GM19463 (cell line): ENCODE data around the gene MARS1.
"Not testable (repeated sequence)": the region's sequence is repeated elsewhere in the genome, so short reads cannot be mapped to it uniquely, and the experiment has no call there.

Experiments used
- ATAC-seq: cut with Tn5 transposase; IDR thresholded peaks from one replicate; pipeline ENCODE4 v1.9.1; 2021; ENCODE audit warnings: mild to moderate bottlenecking, moderate library complexity; ENCODE audit not compliant: unreplicated experiment

Gene MARS1

DNA sequence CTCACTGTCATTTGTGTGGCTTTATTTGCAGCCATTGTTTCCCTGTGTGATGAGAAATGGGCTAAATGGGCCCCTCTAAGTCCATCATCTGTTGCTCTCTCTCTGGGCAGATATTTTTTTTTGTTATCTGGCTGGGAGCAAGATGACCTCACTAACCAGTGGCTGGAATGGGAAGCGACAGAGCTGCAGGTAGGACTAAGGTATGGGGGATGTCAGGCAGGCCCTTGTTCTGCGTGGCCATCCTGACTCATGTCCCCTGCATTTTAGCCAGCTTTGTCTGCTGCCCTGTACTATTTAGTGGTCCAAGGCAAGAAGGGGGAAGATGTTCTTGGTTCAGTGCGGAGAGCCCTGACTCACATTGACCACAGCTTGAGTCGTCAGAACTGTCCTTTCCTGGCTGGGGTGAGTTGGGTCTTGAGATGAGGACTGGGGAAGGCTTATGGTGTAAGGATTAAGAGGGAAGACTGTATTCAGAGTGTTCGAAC is 1.3 kb downstream of the MARS1 start:
- no peak for ATAC-seq

DNA sequence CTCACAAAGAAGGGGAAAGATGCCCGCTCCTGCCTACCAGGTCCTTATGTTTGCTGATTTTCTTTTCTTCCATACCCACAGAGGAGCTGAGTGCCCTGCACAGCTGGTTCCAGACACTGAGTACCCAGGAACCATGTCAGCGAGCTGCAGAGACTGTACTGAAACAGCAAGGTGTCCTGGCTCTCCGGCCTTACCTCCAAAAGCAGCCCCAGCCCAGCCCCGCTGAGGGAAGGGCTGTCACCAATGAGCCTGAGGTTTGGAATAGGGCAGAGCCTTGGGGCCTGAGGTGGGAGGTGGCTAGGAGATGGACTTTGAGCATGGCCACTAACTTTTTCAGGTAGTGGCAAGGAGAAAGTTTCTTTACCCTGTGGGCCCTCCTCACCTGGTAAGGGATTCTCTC is 2.3 kb downstream of the MARS1 start:
- no peak for ATAC-seq

DNA sequence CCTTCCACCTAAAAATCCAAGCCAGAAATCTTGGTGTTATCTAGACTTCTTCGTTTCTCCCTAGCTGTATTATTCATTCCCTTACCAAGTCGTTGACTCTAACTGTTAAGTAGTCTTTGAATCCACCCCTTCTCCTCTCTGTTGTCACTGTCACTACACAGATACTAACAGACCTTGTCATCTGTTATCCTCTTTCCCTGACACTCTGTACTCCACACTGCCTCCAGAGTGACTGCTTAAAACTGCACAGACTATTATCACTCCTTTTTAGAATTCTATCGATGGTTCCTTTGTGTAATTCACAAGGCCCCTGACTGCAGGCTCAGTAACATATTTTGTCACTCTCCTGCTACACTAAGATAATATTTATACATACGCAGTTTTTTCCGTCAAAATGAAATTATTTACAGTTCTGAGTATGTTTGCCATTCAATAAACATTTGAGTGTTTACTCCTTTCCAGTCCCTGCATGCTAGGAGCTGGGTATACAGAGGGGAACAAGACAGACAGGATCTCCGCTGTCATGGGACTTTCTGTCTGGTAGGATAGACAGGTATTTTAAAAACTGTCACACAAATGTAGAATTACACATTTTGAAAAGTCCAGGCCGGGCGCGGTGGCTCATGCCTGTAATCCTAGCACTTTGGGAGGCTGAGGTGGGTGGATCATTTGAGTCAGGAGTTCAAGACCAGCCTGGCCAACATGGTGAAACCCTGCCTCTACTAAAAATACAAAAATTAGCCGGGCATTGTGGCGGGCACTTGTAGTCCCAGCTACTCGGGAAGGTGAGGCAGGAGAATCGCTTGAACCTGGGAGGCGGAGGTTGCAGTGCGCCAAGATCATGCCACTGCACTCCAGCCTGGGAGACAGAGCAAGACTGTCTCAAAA is 3.8 kb downstream of the MARS1 start:
- ATAC-seq = no peak

DNA sequence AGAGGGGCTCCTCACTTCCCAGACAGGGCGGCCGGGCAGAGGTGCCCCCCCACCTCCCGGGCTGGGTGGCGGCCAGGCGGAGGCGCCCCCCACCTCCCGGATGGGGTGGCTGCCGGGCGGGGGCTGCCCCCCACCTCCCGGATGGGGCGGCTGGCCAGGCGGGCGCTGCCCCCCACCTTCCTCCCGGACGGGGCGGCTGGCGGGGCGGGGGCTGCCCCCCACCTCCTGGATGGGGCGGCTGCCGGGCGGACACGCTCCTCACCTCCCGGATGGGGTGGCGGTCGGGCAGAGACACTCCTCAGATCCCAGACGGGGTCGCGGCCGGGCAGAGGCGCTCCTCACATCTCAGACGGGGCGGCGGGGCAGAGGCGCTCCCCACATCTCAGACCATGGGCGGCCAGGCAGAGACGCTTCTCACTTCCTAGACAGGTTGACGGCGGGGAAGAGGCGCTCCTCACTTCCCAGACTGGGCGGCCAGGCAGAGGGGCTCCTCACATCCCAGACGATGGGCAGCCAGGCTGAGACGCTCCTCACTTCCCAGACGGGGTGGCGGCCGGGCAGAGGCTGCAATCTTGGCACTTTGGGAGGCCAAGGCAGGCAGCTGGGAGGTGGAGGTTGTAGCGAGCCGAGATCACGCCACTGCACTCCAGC is 7.3 kb downstream of the MARS1 start:
- ATAC-seq = not testable (repeated sequence)

DNA sequence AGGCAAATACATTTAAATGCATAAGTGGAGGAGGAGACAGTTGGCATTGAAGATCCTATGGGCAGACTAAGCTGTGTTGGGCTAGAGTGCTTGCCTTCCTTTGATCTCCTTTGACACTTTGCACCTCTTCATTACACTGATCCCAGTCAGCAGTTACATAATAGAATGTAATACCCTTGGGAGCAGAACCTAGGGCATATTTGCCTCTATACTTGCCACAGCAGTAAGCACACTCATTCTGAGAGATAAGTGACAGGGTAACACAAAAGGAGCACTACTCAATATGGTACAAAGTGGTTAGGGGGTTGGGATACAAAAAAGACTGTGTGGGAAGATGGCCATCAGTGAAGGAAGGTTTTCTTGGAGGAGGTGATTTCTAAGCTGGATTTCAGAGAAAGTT is 9.0 kb downstream of the MARS1 start:
- no peak for ATAC-seq

DNA sequence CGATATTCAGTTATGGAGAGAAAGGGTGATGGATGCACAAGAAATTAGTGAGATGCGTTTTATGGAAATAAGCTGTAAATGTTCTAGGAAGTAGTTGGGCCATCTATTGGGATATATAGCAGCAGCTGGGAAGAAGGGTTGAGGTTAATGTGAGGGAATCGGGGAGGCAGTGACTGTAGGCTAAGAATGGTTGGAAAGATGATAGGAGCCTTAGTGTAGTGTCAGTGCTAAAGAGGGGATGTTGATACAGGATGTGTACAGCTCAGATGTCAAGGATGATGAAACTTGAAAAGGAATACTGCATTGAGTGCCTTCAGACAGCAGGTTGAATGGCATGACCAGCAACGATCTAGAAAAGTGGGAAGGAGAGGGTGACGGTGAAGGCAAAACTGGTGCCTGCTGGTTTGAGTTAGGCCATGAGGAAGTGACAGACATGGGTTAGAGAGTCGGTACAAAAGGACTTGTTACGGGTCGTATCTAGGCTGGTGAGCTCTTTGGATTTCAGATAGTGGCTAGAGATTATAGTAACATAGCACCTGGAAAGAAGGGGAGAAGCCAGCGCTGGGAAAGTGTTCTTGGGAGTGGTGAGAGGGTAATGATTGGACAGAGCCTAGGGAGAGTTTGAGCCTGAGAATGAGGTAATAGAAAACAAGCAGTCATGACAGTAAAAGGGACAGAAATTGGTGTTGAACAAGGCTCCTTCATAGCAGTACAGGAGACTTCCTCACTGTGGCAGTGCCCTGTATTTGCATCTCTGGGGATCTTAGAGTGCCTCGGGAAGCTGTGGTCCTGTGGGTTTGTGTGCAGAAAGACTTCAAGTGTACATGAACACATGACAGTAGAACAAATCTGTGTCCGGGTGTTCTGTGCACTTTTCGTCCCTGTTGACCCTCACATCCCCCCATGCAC is 9.6 kb downstream of the MARS1 start:
- no peak for ATAC-seq

DNA sequence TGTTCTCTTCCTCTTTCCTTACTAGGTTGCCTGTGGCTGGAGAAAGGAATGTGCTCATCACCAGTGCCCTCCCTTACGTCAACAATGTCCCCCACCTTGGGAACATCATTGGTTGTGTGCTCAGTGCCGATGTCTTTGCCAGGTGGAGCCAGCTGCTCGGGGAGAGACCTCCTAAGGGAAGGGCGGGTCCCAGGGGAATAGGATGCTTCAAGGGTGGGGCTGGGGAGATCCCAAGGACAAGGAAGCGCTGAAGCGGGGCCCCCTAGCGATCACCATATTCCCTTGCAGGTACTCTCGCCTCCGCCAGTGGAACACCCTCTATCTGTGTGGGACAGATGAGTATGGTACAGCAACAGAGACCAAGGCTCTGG is 10.2 kb downstream of the MARS1 start:
- ATAC-seq = no peak

DNA sequence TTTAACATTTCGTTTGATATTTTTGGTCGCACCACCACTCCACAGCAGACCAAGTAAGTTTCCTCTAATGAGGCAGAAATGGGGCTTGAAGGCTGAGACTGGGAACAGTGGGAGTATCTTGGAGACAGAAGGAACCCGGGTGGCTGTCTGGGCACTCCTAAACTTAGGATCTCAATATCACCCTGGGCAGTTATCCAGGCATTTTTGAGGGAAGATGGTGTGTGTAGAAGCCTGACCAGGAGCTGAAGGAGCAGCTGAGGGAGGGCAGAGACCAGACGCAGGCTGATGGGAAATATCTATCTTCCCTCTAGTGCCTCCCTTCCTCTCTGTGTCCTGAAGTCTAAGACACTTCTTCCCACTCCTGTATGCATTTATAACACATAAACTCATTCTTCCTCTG is 10.7 kb downstream of the MARS1 start:
- no peak for ATAC-seq

DNA sequence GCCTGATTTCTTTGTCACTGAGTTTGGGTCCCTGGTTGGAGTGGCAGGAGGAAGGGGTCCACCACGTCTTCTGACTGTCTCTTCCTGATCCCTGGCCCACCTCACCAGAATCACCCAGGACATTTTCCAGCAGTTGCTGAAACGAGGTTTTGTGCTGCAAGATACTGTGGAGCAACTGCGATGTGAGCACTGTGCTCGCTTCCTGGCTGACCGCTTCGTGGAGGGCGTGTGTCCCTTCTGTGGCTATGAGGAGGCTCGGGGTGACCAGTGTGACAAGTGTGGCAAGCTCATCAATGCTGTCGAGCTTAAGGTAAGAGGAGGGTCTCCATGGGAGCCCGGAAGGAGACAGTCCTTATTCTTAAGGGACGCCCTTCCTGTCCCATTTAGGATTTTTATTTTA is 12.3 kb downstream of the MARS1 start:
- ATAC-seq = no peak

DNA sequence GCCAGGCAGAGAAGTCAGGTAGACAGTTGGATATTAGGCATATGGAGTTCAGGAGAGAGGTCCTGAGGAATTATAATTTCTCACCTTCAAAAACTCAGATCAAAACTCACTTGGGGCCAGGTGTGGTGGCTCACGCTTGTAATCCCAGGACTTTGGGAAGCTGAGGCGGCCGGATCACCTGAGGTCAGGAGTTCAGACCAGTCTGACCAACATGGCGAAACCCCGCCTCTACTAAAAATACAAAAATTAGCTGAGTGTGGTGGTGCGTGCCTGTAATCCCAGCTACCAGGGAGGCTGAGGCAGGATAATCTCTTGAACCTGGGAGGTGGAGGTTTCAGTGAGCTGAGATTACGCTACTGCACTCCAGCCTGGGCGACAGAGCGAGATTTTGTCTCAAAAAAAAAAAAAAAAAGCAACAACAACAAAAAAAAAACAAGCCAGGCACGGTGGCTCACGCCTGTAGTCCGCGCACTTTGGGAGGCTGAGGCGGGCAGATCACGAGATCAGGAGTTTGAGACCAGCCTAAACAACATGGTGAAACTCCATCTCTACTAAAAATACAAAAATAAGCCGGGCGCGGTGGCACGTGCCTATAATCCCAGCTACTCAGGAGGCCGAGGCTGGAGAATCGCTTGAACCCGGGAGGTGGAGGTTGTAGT is 14.6 kb downstream of the MARS1 start:
- not testable (repeated sequence) for ATAC-seq

DNA sequence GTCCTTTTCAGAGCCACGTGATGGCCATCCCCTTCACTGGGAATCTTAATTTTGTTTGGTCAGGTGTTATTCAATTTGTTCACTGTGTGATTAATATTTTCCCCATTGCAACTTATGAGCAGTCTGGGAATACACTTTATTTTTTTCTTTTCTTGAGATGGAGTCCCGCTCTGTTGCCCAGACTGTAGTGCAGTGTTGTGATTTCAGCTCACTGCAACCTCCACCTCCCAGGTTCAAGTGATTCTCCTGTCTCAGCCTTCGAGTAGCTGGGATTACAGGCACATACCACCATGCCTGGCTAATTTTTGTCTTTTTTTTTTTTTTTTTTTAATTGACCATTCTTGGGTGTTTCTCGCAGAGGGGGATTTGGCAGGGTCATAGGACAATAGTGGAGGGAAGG is 18.7 kb downstream of the MARS1 start:
- ATAC-seq = not testable (repeated sequence)

DNA sequence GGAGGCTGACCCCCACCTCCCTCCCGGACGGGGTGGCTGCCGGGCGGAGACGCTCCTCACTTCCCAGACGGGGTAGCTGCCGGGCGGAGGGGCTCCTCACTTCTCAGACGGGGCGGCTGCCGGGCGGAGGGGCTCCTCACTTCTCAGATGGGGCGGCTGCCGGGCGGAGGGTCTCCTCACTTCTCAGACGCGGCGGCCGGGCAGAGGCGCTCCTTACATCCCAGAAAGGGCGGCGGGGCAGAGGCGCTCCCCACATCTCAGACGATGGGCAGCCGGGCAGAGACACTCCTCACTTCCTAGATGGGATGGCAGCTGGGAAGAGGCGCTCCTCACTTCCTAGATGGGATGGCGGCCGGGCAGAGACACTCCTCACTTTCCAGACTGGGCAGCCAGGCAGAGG is 19.9 kb downstream of the MARS1 start:
- not testable (repeated sequence) for ATAC-seq

DNA sequence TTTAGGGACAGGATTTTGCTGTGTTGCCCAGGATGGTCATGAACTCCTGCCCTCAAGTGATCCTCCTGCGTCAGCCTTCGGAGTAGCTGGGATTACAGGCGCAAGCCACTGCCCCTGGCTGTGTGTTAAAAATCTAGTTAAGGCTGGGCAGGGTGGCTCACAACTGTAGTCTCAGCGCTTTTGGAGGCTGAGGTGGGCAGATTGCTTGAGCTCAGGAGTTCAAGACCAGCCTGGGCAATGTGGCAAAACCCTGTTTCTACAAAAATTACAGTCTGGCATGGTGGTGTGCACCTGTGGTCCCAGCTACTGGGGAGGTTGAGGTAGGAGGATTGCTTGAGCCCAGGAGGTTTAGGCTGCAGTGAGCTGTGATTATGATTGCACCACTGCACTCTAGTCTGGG is 23.3 kb downstream of the MARS1 start:
- no peak for ATAC-seq

DNA sequence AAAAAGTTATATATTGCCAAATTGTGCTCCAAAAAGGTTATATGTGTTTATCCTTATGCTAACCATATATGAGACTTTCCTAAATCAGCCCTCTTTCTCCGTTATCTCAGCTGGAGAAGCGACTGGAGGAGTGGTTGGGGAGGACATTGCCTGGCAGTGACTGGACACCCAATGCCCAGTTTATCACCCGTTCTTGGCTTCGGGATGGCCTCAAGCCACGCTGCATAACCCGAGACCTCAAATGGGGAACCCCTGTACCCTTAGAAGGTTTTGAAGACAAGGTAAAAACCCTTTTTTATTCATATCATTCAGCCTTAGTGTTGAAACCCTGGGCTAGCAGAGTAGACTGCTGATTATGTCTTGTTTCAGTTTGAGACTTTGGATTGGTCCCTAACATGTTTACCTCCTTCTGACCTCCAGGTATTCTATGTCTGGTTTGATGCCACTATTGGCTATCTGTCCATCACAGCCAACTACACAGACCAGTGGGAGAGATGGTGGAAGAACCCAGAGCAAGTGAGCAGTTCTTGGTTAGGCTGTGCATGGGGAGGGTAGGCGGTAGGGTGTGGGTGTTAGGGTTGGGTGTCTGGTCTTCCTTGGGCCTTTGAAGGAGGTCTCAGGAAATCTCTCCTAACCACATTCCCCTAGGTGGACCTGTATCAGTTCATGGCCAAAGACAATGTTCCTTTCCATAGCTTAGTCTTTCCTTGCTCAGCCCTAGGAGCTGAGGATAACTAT is 23.9 kb downstream of the MARS1 start:
- ATAC-seq = no peak

DNA sequence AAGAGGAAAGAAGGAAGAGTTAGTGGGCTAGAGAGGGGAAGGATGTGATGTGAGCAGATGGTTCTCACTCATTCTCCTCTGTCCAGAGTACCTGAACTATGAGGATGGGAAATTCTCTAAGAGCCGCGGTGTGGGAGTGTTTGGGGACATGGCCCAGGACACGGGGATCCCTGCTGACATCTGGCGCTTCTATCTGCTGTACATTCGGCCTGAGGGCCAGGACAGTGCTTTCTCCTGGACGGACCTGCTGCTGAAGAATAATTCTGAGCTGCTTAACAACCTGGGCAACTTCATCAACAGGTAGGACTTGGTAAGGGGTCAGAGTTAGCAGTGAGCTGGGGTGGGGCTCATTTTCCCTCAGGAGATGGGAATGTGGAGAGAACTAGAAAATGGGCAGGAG is 24.8 kb downstream of the MARS1 start:
- no peak for ATAC-seq

DNA sequence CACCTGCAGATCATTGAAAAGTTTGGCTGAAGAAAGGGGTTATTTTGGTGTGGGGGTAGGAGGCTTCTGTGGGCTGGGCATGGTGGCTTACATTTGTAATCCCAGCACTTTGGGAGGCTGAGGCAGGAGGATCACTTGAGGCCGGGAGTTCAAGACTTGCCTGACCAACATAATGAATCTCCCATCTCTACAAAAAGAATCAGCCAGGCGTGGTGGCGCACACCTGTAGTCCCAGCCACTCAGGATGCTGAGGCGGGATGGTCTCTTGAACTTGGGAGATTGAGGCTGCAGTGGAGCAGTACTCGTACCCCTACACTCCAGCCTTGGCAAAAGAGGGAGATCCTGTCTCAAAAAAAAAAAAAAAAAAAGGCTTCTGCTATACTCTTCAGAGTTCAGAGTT is 25.4 kb downstream of the MARS1 start:
- no peak for ATAC-seq

DNA sequence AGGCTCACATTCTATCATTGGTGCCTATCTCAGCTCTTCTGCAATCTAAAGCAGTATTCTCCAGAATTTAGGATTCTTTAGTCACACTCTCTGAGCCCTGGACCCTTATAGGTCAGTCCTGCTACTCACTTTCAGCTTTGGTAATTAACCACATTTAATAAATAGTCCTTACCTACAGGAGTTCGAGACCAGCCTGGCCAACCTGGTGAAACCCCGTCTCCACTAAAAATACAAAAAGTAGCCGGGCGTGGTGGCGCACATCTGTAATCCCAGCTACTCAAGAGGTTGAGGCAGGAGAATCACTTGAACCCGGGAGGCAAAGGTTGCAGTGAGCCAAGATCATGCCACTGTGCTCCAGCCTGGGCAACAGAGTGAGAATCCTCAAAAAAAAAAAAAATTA is 25.8 kb downstream of the MARS1 start:
- not testable (repeated sequence) for ATAC-seq

DNA sequence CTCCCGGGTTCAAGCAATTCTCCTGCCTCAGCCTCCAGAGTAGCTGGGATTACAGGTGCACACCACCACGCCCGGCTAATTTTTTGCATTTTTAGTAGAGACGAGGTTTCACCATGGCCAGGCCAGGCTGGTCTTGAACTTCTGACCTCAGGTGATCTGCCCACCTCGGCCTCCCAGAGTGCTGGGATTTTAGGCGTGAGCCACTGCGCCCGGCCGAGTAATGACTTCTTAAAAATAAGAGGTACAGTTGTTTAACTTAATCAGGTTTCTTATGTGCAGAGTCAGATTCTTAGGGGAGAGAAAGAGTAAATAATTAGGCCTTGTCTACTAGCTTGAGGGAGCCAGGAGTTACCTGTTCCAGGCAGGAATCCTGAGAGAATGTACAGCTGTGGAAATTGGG is 26.4 kb downstream of the MARS1 start:
- ATAC-seq = not testable (repeated sequence)

DNA sequence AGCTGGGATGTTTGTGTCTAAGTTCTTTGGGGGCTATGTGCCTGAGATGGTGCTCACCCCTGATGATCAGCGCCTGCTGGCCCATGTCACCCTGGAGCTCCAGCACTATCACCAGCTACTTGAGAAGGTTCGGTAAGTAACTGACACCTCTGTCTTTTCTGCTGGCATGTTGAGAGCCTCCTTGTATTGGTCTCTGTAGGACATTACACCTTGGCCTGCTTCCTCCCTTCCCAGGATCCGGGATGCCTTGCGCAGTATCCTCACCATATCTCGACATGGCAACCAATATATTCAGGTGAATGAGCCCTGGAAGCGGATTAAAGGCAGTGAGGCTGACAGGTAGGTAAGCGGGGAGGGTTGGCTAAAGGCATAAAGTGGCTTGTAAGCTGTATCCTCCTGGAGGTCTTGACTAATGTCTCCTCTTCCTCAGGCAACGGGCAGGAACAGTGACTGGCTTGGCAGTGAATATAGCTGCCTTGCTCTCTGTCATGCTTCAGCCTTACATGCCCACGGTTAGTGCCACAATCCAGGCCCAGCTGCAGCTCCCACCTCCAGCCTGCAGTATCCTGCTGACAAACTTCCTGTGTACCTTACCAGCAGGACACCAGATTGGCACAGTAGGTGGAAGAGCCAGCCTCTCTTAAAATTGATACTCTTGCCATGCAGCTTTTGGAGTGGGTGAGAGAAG is 27.0 kb downstream of the MARS1 start:
- no peak for ATAC-seq
